ENCODE data around the gene IL22RA1. TPM values are rescaled to one million over a fixed set of nuclear protein-coding genes. Genes with fewer than 3 reads are reported as not detected.

IL22RA1 gene
- polyA plus RNA-seq, 4 donors: 0.11 to 4.0 (median 2.7) TPM

DNA sequence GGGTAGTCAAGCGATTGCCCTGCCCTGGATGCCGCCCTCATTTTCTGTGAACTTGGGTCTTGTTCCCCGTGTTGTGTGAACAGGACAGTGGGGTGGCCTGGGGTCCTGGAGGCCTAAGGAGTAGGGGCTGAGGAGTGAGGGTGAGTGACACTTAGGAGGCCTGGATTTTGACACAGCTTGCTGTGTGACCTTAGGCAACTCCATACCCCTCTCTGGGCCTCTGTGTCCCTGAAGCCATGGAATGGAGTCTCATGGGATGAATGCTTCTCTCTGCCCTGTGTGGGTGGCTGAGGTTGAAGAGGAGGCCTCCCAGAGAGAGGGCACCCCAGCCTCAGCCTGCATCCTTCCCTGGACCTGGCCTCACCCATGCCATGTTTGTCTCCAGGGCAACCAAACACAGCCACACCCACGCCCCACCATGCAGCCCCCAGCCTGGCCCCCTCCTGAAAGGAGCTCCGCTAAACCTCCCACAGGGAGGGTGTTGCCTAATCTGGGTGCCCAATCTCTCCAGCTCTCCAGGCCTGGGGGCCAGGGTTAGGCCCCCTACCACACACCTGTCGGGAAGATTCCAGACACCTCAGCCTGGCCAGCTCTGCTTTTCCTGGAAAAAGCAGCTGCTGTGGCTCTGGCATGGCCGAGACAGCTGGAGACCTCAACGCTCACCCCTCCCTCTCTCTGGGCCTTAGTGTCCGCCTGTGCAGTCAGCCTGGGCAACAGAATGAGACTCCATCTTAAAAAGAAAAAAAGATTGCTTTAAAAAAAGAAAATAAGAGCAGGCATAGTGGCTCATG lies 40.9 kb downstream of the IL22RA1 start:
- DNase-seq (ENCODE audit: low read depth in 4 of 4, low spot score in 3 of 4): no peak

GRCh38 chr1:24100945-24101737 lies 41.8 kb downstream of the IL22RA1 start:
- DNase-seq (ENCODE audit: low read depth in 4 of 4, low spot score in 3 of 4): no peak

DNA sequence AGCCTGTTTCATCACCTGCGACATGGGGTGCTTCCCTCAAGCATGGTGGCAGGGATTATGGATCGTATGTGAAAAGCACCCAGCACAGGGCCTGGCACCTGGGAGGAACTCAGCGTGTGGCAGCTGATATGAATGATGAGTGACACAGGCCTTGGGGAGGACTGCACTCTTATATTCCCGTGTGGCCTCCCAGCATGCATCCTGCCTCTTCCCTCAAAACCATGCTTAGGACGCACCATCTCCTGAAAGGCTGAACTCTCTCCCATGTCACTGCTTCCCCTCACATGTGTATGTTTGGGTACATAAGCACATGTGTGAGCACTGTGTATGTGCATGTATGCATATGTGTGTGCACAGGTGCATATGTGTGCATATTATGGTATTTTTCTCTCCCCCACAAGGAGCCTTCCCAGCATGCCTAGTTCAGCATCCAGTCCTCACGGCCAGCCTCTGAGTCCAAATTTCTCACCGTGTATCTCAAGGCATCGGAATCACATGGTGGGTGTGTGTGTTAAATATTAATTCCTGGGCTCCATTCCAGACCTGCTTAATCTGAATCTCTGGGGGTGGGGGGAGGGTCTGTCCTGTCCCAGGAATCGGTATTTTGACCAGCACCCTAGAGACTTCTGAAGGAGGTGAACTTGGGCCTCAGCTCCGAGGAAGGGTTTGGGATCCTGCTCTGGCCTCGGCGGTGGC lies 43.8 kb downstream of the IL22RA1 start:
- DNase-seq (ENCODE audit: low read depth in 4 of 4, low spot score in 3 of 4): no peak

GRCh38 chr1:24098102-24098501 lies 44.8 kb downstream of the IL22RA1 start:
- no peak for DNase-seq (ENCODE audit: low read depth in 4 of 4, low spot score in 3 of 4)

GRCh38 chr1:24097663-24098062 lies 45.3 kb downstream of the IL22RA1 start:
- no peak for DNase-seq (ENCODE audit: low read depth in 4 of 4, low spot score in 3 of 4)

- DNase-seq (ENCODE audit: low read depth in 4 of 4, low spot score in 3 of 4): no peak
Measured at GRCh38 chr1:24096739-24097103, 46.2 kb downstream of the IL22RA1 start.

GRCh38 chr1:24096009-24096738 lies 46.8 kb downstream of the IL22RA1 start:
- no peak for DNase-seq (ENCODE audit: low read depth in 4 of 4, low spot score in 3 of 4)

DNA sequence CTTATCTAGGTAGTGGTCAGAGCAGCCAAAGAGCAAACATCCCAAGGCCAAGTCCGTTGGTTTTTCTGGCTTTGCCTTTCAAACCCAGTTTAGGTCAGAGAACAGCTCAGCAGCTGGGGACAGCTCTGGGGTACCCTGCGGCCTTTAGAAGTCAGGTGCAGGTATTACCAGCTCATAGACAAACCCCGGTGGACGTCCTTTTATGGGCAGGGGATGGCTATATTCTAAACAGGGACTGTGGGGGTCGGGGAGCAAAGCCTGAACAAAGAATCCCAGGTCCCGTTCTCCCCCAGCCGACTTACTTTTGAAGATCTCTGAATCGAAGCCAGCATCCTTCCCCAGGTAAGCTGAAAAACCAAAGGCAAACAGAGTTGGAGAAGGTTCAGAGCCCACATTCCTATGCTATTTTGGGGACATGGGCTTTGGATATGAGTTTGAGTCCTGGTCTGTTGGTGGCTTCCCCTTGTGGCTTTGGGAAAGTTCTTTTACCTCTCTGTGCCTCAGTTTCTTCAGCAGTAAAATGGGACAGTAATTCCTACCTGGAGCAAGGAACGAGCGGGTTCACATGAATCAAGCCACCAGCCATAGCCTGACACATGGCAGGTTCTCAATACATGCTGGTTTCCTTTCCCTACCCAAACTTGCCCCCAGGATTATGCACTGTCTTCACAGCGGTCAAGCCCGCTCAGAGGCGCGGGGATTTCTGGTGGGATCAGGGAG lies 47.6 kb downstream of the IL22RA1 start:
- DNase-seq (ENCODE audit: low read depth in 4 of 4, low spot score in 3 of 4): no peak

GRCh38 chr1:24094554-24094953 lies 48.4 kb downstream of the IL22RA1 start:
- DNase-seq (ENCODE audit: low read depth in 4 of 4, low spot score in 3 of 4): no peak

DNA sequence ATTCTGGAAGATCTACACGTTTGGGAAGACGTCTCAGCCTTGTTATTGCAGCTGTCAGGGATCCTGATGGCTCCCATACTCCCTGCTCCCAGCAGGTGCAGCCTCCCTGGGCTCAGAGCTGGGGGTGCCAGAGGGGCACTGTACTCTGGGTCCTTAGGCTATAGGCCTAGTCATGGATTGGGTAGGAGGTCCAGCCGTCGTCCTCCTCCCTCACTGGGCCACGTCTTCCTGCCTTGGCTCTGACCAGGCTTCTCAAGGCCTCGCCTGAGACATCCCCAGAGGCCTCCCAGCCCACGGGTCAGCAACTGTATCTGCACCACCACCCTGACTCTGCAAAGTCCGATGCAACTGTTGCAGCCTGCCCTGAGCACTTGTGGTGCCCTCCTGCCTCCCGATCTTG lies 49.2 kb downstream of the IL22RA1 start:
- DNase-seq (ENCODE audit: low read depth in 4 of 4, low spot score in 3 of 4): no peak

GRCh38 chr1:24092979-24093378 lies 50.0 kb downstream of the IL22RA1 start:
- DNase-seq (ENCODE audit: low read depth in 4 of 4, low spot score in 3 of 4): no peak

- no peak for DNase-seq (ENCODE audit: low read depth in 4 of 4, low spot score in 3 of 4)
Measured at GRCh38 chr1:24091971-24092482, 50.9 kb downstream of the IL22RA1 start.

DNA sequence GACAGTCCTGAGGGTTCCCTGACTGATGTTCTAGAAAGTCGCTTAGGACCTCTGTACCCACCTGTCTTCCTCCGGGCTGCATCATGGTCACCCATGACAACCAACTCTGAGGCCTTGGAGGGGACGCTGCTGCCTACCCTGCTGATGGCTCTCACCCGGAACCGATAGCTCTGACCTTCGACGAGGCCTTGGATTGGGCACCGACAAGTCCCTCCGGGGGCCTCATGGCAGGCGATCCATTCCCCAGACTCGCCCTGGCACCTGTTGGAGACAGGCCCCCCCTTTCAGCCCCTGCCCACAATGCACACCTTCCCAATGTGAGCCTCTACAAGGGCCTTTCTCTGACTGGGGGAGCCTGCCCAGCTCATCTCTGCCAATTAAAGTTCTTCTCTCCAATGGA lies 52.2 kb downstream of the IL22RA1 start:
- no peak for DNase-seq (ENCODE audit: low read depth in 4 of 4, low spot score in 3 of 4)

- DNase-seq (ENCODE audit: low read depth in 4 of 4, low spot score in 3 of 4): no peak
Measured at GRCh38 chr1:24089743-24090555, 53.0 kb downstream of the IL22RA1 start.

- no peak for DNase-seq (ENCODE audit: low read depth in 4 of 4, low spot score in 3 of 4)
Measured at GRCh38 chr1:24089027-24089742, 53.8 kb downstream of the IL22RA1 start.

DNA sequence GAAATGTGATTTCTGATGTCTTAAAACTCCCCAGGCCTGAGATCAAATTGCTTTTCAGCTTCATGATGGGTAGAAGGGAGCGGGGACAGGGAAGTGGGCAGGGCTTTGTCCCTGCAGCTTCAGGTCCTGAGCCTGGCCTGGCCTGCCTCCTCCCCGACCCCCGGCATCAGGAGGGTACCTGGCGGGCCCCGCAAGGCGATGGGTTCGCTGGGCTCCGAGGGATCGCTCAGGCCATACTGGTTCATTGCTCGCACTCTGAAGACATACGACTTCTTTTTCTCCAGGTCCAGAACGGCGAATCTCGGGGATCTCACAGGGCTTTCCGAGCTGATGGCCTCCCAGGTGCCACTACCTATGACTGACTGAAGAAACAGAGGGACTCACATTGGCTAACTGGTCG lies 56.5 kb downstream of the IL22RA1 start:
- no peak for DNase-seq (ENCODE audit: low read depth in 4 of 4, low spot score in 3 of 4)

DNA sequence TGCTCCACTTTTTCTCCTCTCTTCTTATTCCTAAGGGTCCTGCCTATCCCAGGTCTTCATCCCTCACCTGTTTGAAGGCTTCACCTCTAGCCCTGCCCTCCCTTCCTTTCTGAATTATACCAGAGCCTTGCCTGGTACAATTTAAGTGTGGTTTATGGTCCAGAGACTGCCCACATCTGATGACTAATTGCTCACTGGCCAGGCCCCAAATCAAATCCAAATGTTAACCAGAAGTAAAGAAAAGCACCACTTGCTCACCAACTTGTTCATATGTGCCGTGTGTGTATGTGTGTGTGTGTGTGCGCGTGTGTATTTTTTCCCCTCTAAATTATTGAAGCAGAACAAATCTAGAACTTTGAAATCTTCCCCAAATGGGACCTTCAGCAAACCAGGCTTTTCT lies 57.4 kb downstream of the IL22RA1 start:
- DNase-seq (ENCODE audit: low read depth in 4 of 4, low spot score in 3 of 4): no peak

- DNase-seq (ENCODE audit: low read depth in 4 of 4, low spot score in 3 of 4): no peak
Measured at GRCh38 chr1:24085007-24085406, 57.9 kb downstream of the IL22RA1 start.
